Nucleus accumbens (tissue), 56 donors: Measurements from ENCODE around the gene PYM1.
"Not testable (repeated sequence)": the region's sequence is repeated elsewhere in the genome, so short reads cannot be mapped to it uniquely, and the experiment has no call there.

Source experiments
- DNase-seq, 56 donors: peaks; one replicate each; lab custom pipeline; 2025; lab: John Stamatoyannopoulos, UW

PYM1 gene

GRCh38 chr12:55922126-55922525, 5.6 kb downstream of the PYM1 start:
- DNase-seq, result no peak

- not testable (repeated sequence) for DNase-seq
Observed at GRCh38 chr12:55919032-55919431, 8.7 kb downstream of the PYM1 start.

- DNase-seq, result no peak
Observed at GRCh38 chr12:55915482-55915859, 12.2 kb downstream of the PYM1 start.

- no peak for DNase-seq
Observed at GRCh38 chr12:55912908-55913307, 14.8 kb downstream of the PYM1 start.

- no peak for DNase-seq
Observed at GRCh38 chr12:55909513-55909884, 18.2 kb downstream of the PYM1 start.

- no peak for DNase-seq
Observed at GRCh38 chr12:55908726-55909512, 18.8 kb downstream of the PYM1 start.

GRCh38 chr12:55906056-55906455, 21.6 kb downstream of the PYM1 start:
- DNase-seq, result no peak

GRCh38 chr12:55901881-55902490, 25.7 kb downstream of the PYM1 start:
- no peak for DNase-seq

GRCh38 chr12:55899082-55899481, 28.6 kb downstream of the PYM1 start:
- DNase-seq, result no peak

GRCh38 chr12:55893723-55894122, 34.0 kb downstream of the PYM1 start:
- no peak for DNase-seq

- no peak for DNase-seq
Observed at GRCh38 chr12:55891310-55891709, 36.4 kb downstream of the PYM1 start.

GRCh38 chr12:55885113-55885512, 42.6 kb downstream of the PYM1 start:
- no peak for DNase-seq

GRCh38 chr12:55877824-55878223, 49.9 kb downstream of the PYM1 start:
- DNase-seq, result no peak

GRCh38 chr12:55875704-55876467, 51.8 kb downstream of the PYM1 start:
- DNase-seq, result no peak

GRCh38 chr12:55874443-55874842, 53.3 kb downstream of the PYM1 start:
- no peak for DNase-seq

GRCh38 chr12:55866454-55867004, 61.2 kb downstream of the PYM1 start:
- not testable (repeated sequence) for DNase-seq

GRCh38 chr12:55865327-55865726, 62.4 kb downstream of the PYM1 start:
- DNase-seq, result no peak

- not testable (repeated sequence) for DNase-seq
Observed at GRCh38 chr12:55862931-55863330, 64.8 kb downstream of the PYM1 start.

- no peak for DNase-seq
Observed at GRCh38 chr12:55862286-55862685, 65.4 kb downstream of the PYM1 start.

- DNase-seq, result no peak
Observed at GRCh38 chr12:55861871-55862270, 65.8 kb downstream of the PYM1 start.

- no peak for DNase-seq
Observed at GRCh38 chr12:55861396-55861795, 66.3 kb downstream of the PYM1 start.
